Keratinocyte (primary cell): Measurements from ENCODE around the gene FHOD3. TPM values are rescaled to one million over a fixed set of nuclear protein-coding genes. Genes with fewer than 3 reads are reported as not detected.

Source experiments
- DNase-seq: peaks from one replicate; pipeline ENCODE4 v3.0.0-alpha.2; 2011; ENCODE audit warnings: low read depth, missing footprints, low spot score
- FAIRE-seq: peaks from 2 replicates; lab custom pipeline; 2011; peaks lifted over from hg19 to GRCh38; lab: Jason Lieb, UNC
- H2AFZ ChIP-seq: 2 replicates; pipeline ENCODE4 v1.6.0; 2012; ENCODE audit warnings: low read length, control low read depth, inconsistent platforms; ENCODE audit not compliant: control insufficient read depth
- H3K27ac ChIP-seq: 2 replicates; pipeline ENCODE4 v1.5.1; 2011; ENCODE audit warnings: low read length; ENCODE audit not compliant: control insufficient read depth, insufficient read depth
- H3K27me3 ChIP-seq: 3 replicates; pipeline ENCODE4 v1.6.0; 2011; ENCODE audit warnings: low read length; ENCODE audit not compliant: control insufficient read depth, insufficient read depth; ENCODE audit errors: extremely low read depth
- H3K36me3 ChIP-seq, 2 experiments: 2 replicates in 1 of 2; 3 replicates in 1 of 2; pipeline ENCODE4 v1.5.1; 2011; ENCODE audit warnings: low read length in 2 of 2, mild to moderate bottlenecking in 1 of 2; ENCODE audit not compliant: control insufficient read depth in 2 of 2, insufficient read depth in 2 of 2; ENCODE audit errors: extremely low read depth in 1 of 2
- H3K4me1 ChIP-seq: 3 replicates; pipeline ENCODE4 v1.5.1; 2011; ENCODE audit warnings: low read length; ENCODE audit not compliant: control insufficient read depth, insufficient read depth; ENCODE audit errors: extremely low read depth
- H3K4me2 ChIP-seq: 3 replicates; pipeline ENCODE4 v1.6.0; 2011; ENCODE audit warnings: low read depth, low read length; ENCODE audit not compliant: control insufficient read depth, insufficient read depth; ENCODE audit errors: extremely low read depth
- H3K4me3 ChIP-seq, 3 experiments: fragments of 200-600 bp in 1 of 3; sonication (generic) in 1 of 3; 2 replicates in 2 of 3; 3 replicates in 1 of 3; pipeline ENCODE4 v1.5.1; 2011 to 2016; ENCODE audit warnings: low read length in 3 of 3, mild to moderate bottlenecking in 3 of 3, control low read depth in 2 of 3, inconsistent platforms in 1 of 3, low read depth in 1 of 3, mixed read lengths in 1 of 3, mixed run types in 1 of 3, moderate library complexity in 1 of 3; ENCODE audit not compliant: control insufficient read depth in 2 of 3, insufficient read depth in 2 of 3; ENCODE audit errors: extremely low read depth in 1 of 3
- H3K79me2 ChIP-seq: 2 replicates; pipeline ENCODE4 v1.6.0; 2012; ENCODE audit warnings: low read length; ENCODE audit not compliant: control insufficient read depth, insufficient read depth
- H3K9ac ChIP-seq: 3 replicates; pipeline ENCODE4 v1.6.0; 2011; ENCODE audit warnings: low read length; ENCODE audit not compliant: control insufficient read depth, insufficient read depth; ENCODE audit errors: extremely low read depth
- H3K9me1 ChIP-seq: 3 replicates; pipeline ENCODE4 v1.6.0; 2011; ENCODE audit warnings: low read length; ENCODE audit not compliant: control insufficient read depth, insufficient read depth; ENCODE audit errors: extremely low read depth
- H3K9me3 ChIP-seq: 2 replicates; pipeline ENCODE4 v1.5.1; 2012; ENCODE audit warnings: low read depth, low read length; ENCODE audit not compliant: control insufficient read depth
- H4K20me1 ChIP-seq: 3 replicates; pipeline ENCODE4 v1.6.0; 2011; ENCODE audit warnings: low read length; ENCODE audit not compliant: control insufficient read depth, insufficient read depth; ENCODE audit errors: extremely low read depth
- CTCF ChIP-seq, 3 experiments: IDR thresholded peaks in 1 of 3; conservative IDR thresholded peaks in 1 of 3; optimal IDR thresholded peaks in 1 of 3; 2 replicates in 2 of 3; 3 replicates in 1 of 3; pipeline versions ENCODE3 to v1.5.1; 2011; ENCODE audit warnings: low read length in 3 of 3, mild to moderate bottlenecking in 3 of 3, moderate library complexity in 2 of 3, control low read depth in 1 of 3, inconsistent platforms in 1 of 3; ENCODE audit not compliant: insufficient read depth in 2 of 3; ENCODE audit errors: extremely low read depth in 1 of 3
- EZH2 ChIP-seq: IDR thresholded peaks from one replicate; pipeline ENCODE4 v1.6.1; 2012; ENCODE audit warnings: inconsistent platforms, mild to moderate bottlenecking, low read length, moderate library complexity
- dilution Hi-C: fragments of 300-500 bp; cut with MboI; formaldehyde crosslinking; loops from one replicate; pipeline ENCODE4 v1.7.0; 2020; ENCODE audit warnings: low sequenced_read_pairs; ENCODE audit not compliant: extremely low pct_ligation_motif_present
- polyA plus RNA-seq, 5 experiments: library from polyadenylated mRNA; depleted of rRNA in 3 of 5; stranded (reverse) in 3 of 5; stranded (forward) in 1 of 5; unstranded in 1 of 5; fragments of >200 nt; gene quantifications; 1 replicate in 1 of 5; 2 replicates in 3 of 5; 3 replicates in 1 of 5; pipeline versions ENCODE4 v1.2.1 to v1.2.3, GENCODE V29; 2011 to 2012; ENCODE audit warnings: missing spikeins in 2 of 5, low read depth in 1 of 5, low replicate concordance in 1 of 5

FHOD3 gene
- polyA plus RNA-seq, 1 donor (not counting 4 experiments of a cell fraction or from before 2014, with no cell fraction given), result 7.7 TPM

- no peaks in the 10 kb centered on the region for H3K79me2 ChIP-seq
- peaks cover 27% of the 10 kb centered on the region for H3K4me1 ChIP-seq
- no peak overlapping the region for H2AFZ ChIP-seq
- FAIRE-seq, result no peak
- no peak overlapping the region for H3K27ac ChIP-seq
- no peak overlapping the region for H3K4me2 ChIP-seq
- no peak overlapping the region for H3K9ac ChIP-seq
- H3K9me3 ChIP-seq, result no peaks in the 10 kb centered on the region
- no peaks in the 10 kb centered on the region for H3K27me3 ChIP-seq
- no peaks in the 10 kb centered on the region for H4K20me1 ChIP-seq
- H3K4me3 ChIP-seq, result no peak overlapping the region
- DNase-seq, result no peak
- dilution Hi-C loops, result no loop called here
- no peaks in the 10 kb centered on the region for H3K36me3 ChIP-seq
- H3K9me1 ChIP-seq, result no peaks in the 10 kb centered on the region
- TF ChIP-seq EZH2, result no peak
- no peak for TF ChIP-seq CTCF (optimal IDR thresholded peaks at IDR 0.05 in 1 of 3, IDR thresholded peaks at IDR 0.05 in 1 of 3, conservative IDR thresholded peaks at IDR 0.05 in 1 of 3; ENCODE audit: extremely low read depth in 1 of 3, insufficient read depth in 2 of 3, low read length in 3 of 3)
Measured at GRCh38 chr18:36530676-36531405, 233.3 kb downstream of the FHOD3 start.

GRCh38 chr18:36531636-36532035 is 234.1 kb downstream of the FHOD3 start:
- no peak for TF ChIP-seq EZH2
- TF ChIP-seq CTCF (optimal IDR thresholded peaks at IDR 0.05 in 1 of 3, IDR thresholded peaks at IDR 0.05 in 1 of 3, conservative IDR thresholded peaks at IDR 0.05 in 1 of 3; ENCODE audit: extremely low read depth in 1 of 3, insufficient read depth in 2 of 3, low read length in 3 of 3), result no peak
- Histone ChIP-seq H3K4me3 (peak overlapping the region in 1 of 3 experiments; percentile 21), H4K20me1 (no peaks in the 10 kb centered on the region), H3K4me2 (peak overlapping the region; percentile 69), H3K27ac (peak overlapping the region; percentile 56), H3K9ac (no peak overlapping the region), H3K9me3 (no peaks in the 10 kb centered on the region), H3K36me3 (no peaks in the 10 kb centered on the region), H3K9me1 (no peaks in the 10 kb centered on the region), H2AFZ (peak overlapping the region; percentile 37), H3K79me2 (no peaks in the 10 kb centered on the region), H3K4me1 (peaks cover 27% of the 10 kb centered on the region), H3K27me3 (no peaks in the 10 kb centered on the region)
- no peak for DNase-seq
- dilution Hi-C loops, result no loop called here
- peak; percentile 90 for FAIRE-seq
